Measurements from ENCODE around the gene FILIP1.

FILIP1 gene

DNA sequence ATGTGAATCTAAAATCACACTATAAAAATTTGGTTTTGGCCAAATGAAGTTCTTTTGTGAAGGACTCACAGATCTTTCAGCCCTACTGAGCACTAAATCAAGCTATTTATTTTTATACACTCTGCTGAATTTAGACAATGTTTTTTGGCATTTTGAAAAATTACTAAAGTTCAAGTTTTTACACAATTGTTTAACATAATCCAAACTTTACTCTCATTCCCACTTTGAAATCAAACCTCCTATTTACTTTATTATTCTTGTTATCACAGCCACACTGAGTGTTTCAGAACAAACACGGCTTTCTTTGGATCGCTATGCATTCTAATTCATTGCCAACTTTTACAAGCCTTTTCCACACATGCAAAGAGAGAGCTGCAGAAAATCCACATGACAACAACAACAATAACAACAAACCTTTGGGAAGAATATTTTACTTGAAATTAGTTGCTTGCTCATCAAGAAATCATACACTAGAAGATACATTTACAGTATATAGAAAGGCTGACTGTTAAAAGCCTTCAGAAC is 159.9 kb downstream of the FILIP1 start:
- H3K27ac ChIP-seq, result no peak overlapping the region
- TF ChIP-seq, protein P1, sequence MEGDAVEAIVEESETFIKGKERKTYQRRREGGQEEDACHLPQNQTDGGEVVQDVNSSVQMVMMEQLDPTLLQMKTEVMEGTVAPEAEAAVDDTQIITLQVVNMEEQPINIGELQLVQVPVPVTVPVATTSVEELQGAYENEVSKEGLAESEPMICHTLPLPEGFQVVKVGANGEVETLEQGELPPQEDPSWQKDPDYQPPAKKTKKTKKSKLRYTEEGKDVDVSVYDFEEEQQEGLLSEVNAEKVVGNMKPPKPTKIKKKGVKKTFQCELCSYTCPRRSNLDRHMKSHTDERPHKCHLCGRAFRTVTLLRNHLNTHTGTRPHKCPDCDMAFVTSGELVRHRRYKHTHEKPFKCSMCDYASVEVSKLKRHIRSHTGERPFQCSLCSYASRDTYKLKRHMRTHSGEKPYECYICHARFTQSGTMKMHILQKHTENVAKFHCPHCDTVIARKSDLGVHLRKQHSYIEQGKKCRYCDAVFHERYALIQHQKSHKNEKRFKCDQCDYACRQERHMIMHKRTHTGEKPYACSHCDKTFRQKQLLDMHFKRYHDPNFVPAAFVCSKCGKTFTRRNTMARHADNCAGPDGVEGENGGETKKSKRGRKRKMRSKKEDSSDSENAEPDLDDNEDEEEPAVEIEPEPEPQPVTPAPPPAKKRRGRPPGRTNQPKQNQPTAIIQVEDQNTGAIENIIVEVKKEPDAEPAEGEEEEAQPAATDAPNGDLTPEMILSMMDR (conservative IDR thresholded peaks at IDR 0.05), result no peak
- TF ChIP-seq ZFX (IDR thresholded peaks at IDR 0.05), result no peak

DNA sequence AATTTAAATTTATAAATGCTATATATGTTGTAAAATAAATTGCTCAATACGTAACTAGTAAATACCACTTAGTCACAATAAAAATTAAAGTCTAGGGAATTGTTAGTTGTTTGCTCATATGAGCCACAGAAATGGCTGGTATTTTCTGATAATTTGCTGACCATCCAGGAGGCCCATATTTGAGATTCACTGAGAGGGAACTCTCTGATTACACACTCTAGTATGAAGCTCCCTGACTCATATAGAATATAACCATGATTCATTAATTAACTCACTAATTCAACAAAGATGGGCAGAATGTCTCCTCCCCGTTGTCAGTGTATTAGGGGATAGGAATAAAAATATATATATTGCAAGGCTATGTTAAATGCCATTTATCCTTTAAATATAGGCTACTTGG is 162.4 kb downstream of the FILIP1 start:
- no peak overlapping the region for H3K27ac ChIP-seq
- TF ChIP-seq, protein P1 (conservative IDR thresholded peaks at IDR 0.05), result no peak
- TF ChIP-seq ZFX (IDR thresholded peaks at IDR 0.05), result no peak

DNA sequence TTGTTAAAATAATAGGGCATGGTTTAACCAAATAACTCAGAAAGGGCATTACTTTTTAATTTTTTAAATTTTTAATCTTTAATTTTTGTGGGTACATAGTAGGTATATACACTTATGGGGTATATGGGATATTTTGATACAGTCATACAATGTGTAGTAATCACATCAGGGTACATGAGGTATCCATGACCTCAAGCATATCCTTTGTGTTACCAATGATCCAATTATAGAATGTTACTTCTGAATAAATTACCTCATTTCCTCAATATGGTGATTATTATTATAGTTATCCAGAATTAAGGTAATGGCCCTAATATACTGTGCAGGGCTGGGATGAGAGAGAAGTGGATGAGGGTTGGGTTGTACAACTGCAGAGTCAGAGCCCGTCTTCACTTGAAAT is 163.9 kb downstream of the FILIP1 start:
- no peak overlapping the region for H3K27ac ChIP-seq
- TF ChIP-seq, protein P1 (conservative IDR thresholded peaks at IDR 0.05), result no peak
- TF ChIP-seq ZFX (IDR thresholded peaks at IDR 0.05), result no peak

DNA sequence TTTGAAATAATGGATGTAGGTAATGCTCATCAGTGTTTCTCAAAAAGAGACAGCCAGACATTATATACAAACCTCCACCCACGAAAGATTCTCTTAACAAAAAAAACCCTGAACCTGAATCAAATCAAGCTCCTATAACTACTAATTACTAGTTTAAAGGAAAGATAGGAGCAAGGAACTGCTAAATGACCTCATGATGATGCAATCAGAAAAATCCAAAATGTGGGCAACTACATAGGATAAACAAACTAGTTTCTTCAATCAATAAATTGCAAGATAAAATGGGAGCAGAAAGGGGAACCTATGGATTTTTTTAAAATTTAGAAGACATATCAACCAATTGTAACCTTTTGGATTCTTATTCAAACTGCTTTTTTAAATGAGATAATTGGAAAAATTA is 165.8 kb downstream of the FILIP1 start:
- H3K27ac ChIP-seq, result no peak overlapping the region
- TF ChIP-seq, protein P1 (conservative IDR thresholded peaks at IDR 0.05), result no peak
- no peak for TF ChIP-seq ZFX (IDR thresholded peaks at IDR 0.05)

DNA sequence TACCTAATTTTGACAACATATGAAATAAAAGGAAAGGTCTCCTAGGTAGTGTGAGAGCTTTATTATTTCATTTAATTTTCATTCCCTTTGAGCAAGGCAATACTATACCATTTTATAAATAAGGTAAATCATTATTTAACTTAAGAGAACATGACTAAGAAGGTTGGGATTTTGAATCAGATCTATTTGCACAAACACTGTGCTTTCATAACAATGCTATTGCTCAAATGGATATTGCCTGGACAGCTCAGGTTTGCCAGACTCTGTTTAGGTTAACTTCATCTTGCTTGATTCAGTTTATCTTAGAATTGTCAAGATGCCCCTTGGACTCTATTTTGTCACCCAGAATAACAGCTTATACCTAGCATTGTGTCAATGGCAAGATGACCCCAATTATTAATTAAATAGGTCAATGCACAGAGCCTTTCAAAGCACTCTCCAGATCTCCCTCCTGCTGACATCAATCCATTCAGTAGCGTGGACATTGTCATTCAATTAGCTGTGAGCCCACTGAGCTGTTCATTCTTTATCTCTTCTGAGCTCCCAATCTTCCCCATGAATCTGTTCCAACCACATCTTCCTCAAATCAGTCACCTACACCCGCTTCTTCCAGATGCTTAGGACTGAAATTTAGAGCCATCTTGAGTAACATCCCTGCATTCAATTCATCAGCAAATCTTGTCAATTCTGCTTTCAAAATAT is 166.9 kb downstream of the FILIP1 start:
- no peak for TF ChIP-seq ZFX (IDR thresholded peaks at IDR 0.05)
- TF ChIP-seq, protein P1 (conservative IDR thresholded peaks at IDR 0.05), result no peak
- H3K27ac ChIP-seq, result no peak overlapping the region

DNA sequence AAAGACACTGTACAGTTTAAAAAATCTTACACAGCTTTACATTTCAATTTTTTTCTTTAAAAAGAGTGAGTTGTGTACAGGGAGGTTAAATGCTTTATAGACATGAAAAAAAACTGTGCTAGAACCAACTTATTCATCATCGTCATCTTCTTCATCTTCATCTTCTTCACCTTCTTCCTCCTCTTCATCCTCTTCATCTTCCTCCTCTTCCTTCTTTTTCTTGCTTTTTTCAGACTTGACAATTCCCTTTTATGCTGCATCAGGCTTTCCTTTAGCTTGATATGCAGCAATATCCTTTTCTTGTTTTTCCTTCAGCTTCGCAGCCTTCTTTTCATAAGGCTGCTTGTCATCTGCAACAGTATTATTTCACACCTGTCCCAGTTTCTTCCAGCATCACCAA is 174.7 kb downstream of the FILIP1 start:
- H3K27ac ChIP-seq, result no peak overlapping the region
- TF ChIP-seq, protein P1 (conservative IDR thresholded peaks at IDR 0.05), result no peak

DNA sequence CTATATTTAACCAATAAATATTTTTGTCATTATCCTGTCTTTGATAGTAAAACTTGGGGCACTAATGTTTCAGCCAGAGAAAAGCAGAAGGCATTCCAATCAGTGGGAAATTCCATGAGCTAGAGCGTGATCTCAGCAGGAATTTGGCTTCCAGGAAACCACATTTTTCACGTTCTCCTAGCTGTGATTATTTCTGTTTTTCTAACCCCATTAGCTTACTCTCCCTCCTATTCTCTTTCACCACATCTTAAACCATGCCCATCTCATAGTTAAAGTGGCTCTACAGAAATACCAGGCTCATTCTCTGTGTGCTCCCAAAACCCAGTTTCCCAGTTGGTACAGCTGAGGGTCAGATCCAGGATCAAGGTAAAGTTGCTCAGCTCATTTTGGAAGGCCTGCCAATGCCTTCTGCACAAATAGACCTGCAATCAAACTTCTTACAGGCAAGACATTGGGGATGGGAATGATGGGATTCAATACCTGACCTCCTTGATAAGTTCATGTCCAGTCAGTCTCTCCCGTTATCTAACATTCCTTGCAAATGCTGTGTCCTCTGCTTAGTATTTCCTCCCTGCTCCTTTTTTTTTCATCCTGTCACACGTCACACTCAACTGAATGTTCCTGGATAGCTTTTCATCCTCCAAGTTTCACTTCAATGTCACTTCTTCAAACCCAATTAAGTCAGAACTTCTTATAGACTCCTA is 175.9 kb downstream of the FILIP1 start:
- TF ChIP-seq, protein P1 (conservative IDR thresholded peaks at IDR 0.05), result no peak
- TF ChIP-seq ZFX (IDR thresholded peaks at IDR 0.05), result no peak

More for the DNA sequence above, 175.9 kb downstream of the FILIP1 start:
- H3K27ac ChIP-seq, result no peak overlapping the region
